TTC549 (cell line): ENCODE data around the gene GFM2.
"Not testable (repeated sequence)": the region's sequence is repeated elsewhere in the genome, so short reads cannot be mapped to it uniquely, and the experiment has no call there.

Experiments
- FAIRE-seq: peaks from 2 replicates; lab custom pipeline; 2012; peaks lifted over from hg19 to GRCh38; lab: Jason Lieb, UNC

Gene GFM2

GRCh38 chr5:74766849-74767578, at the start of gene GFM2, which contains the start of gene NSA2:
Gene GFM2 (minus strand): TSS chr5:74767117. CDS start chr5:74763742, 3,375 bp downstream.
Gene NSA2 (plus strand): TSS chr5:74767249. CDS start chr5:74767361, 112 bp downstream.
- FAIRE-seq = no peak

- FAIRE-seq = no peak
Observed at GRCh38 chr5:74810915-74811314, 44.0 kb upstream of the GFM2 start.

- no peak for FAIRE-seq
Observed at GRCh38 chr5:74801941-74802340, 35.0 kb upstream of the GFM2 start.

GRCh38 chr5:74801197-74801596, 34.3 kb upstream of the GFM2 start:
- FAIRE-seq = no peak

GRCh38 chr5:74798977-74799911, 32.3 kb upstream of the GFM2 start:
- FAIRE-seq = no peak

GRCh38 chr5:74791669-74792068, 24.8 kb upstream of the GFM2 start:
- not testable (repeated sequence) for FAIRE-seq

GRCh38 chr5:74787424-74787823, 20.5 kb upstream of the GFM2 start:
- no peak for FAIRE-seq

- FAIRE-seq = no peak
Observed at GRCh38 chr5:74786851-74787250, 19.9 kb upstream of the GFM2 start.

- no peak for FAIRE-seq
Observed at GRCh38 chr5:74778609-74779008, 11.7 kb upstream of the GFM2 start.

GRCh38 chr5:74772359-74772758, 5.4 kb upstream of the GFM2 start:
- FAIRE-seq = no peak

GRCh38 chr5:74767579-74767913, 629 bp upstream of the GFM2 start:
- FAIRE-seq = no peak

- no peak for FAIRE-seq
Observed at GRCh38 chr5:74766418-74766848, 484 bp downstream of the GFM2 start.

GRCh38 chr5:74765929-74766328, 988 bp downstream of the GFM2 start:
- FAIRE-seq = no peak

- FAIRE-seq = no peak
Observed at GRCh38 chr5:74765201-74765600, 1.7 kb downstream of the GFM2 start.

- FAIRE-seq = no peak
Observed at GRCh38 chr5:74763504-74763903, 3.4 kb downstream of the GFM2 start.

- no peak for FAIRE-seq
Observed at GRCh38 chr5:74762599-74762998, 4.3 kb downstream of the GFM2 start.

GRCh38 chr5:74761241-74761640, 5.7 kb downstream of the GFM2 start:
- FAIRE-seq = no peak

- FAIRE-seq = not testable (repeated sequence)
Observed at GRCh38 chr5:74748742-74749141, 18.2 kb downstream of the GFM2 start.

GRCh38 chr5:74738406-74738805, 28.5 kb downstream of the GFM2 start:
- no peak for FAIRE-seq

- no peak for FAIRE-seq
Observed at GRCh38 chr5:74736759-74737158, 30.2 kb downstream of the GFM2 start.

GRCh38 chr5:74725331-74725730, 41.6 kb downstream of the GFM2 start:
- FAIRE-seq = no peak

- no peak for FAIRE-seq
Observed at GRCh38 chr5:74722271-74722670, 44.6 kb downstream of the GFM2 start.

- FAIRE-seq = no peak
Observed at GRCh38 chr5:74717596-74717995, 49.3 kb downstream of the GFM2 start.
